AG04449 (cell line): ENCODE results near the gene FOXP1.

Experiments
- CTCF ChIA-PET: fragments of 350-600 bp; formaldehyde crosslinking; extraction: SDS; loops from one replicate; lab custom pipeline; 2021; ENCODE audit warnings: antibody characterized with exemption; lab: Yijun Ruan, JAX
- POLR2A ChIA-PET: fragments of 400-600, 350-600 bp; formaldehyde crosslinking; extraction: SDS; loops from one replicate; lab custom pipeline; 2020; ENCODE audit warnings: antibody characterized with exemption, inconsistent platforms; lab: Yijun Ruan, JAX
- DNase-seq: peaks from one replicate; pipeline ENCODE4 v3.0.0-alpha.2; 2010; ENCODE audit warnings: low read depth, low spot score
- H3K4me3 ChIP-seq: 2 replicates; pipeline ENCODE4 v1.5.1; 2011; ENCODE audit warnings: low read depth, mild to moderate bottlenecking, control low read depth, low read length
- TF ChIP-seq, protein P1 (sequence below): IDR thresholded peaks from one replicate; pipeline ENCODE4 v1.5.1; 2011; ENCODE audit warnings: mild to moderate bottlenecking, moderate library complexity, low read length, control low read depth, inconsistent platforms; ENCODE audit not compliant: insufficient read depth; ENCODE audit errors: missing control alignments

Gene FOXP1

GRCh38 chr3:71482771-71483170 is 100.8 kb downstream of the FOXP1 start:
- POLR2A ChIA-PET = no interaction called here
- no peak overlapping the region for H3K4me3 ChIP-seq
- TF ChIP-seq, protein P1, sequence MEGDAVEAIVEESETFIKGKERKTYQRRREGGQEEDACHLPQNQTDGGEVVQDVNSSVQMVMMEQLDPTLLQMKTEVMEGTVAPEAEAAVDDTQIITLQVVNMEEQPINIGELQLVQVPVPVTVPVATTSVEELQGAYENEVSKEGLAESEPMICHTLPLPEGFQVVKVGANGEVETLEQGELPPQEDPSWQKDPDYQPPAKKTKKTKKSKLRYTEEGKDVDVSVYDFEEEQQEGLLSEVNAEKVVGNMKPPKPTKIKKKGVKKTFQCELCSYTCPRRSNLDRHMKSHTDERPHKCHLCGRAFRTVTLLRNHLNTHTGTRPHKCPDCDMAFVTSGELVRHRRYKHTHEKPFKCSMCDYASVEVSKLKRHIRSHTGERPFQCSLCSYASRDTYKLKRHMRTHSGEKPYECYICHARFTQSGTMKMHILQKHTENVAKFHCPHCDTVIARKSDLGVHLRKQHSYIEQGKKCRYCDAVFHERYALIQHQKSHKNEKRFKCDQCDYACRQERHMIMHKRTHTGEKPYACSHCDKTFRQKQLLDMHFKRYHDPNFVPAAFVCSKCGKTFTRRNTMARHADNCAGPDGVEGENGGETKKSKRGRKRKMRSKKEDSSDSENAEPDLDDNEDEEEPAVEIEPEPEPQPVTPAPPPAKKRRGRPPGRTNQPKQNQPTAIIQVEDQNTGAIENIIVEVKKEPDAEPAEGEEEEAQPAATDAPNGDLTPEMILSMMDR = no peak
- CTCF ChIA-PET = no interaction called here
- DNase-seq = no peak

- no peak overlapping the region for H3K4me3 ChIP-seq
- CTCF ChIA-PET = interaction anchor here (3.2 kb wide), 1 partner anchor 8 kb away, joined by 9 read pairs; no protein-coding TSS in a partner anchor
- POLR2A ChIA-PET = no interaction called here
- DNase-seq = no peak
- TF ChIP-seq, protein P1 = no peak
Measured at GRCh38 chr3:71478568-71478967, 105.0 kb downstream of the FOXP1 start.

- H3K4me3 ChIP-seq = no peak overlapping the region
- TF ChIP-seq, protein P1 = no peak
- no peak for DNase-seq
- POLR2A ChIA-PET = no interaction called here
- CTCF ChIA-PET = interaction anchor here (1.0 kb wide), 1 partner anchor 14 kb away, joined by 3 read pairs; no protein-coding TSS in a partner anchor
Measured at GRCh38 chr3:71476950-71477349, 106.6 kb downstream of the FOXP1 start.

DNA sequence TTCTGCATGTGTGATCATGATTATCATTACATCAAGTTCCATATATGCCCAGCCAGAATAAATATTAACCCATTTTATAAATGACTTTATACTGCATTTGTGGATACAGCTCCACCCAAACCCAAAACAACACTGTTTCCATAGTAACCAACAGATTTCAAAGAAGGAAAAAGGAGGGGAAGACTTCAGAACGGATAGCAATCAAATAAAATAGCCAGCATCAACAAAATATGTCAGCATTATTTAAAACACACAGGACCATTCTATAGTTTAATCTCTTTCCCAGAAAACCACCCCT is 114.4 kb downstream of the FOXP1 start:
- ChIA-PET CTCF (interaction anchor here (1.2 kb wide), 1 partner anchor 10 kb away, joined by 3 read pairs; no protein-coding TSS in a partner anchor), POLR2A (no interaction called here)
- no peak for DNase-seq
- H3K4me3 ChIP-seq = no peak overlapping the region
- TF ChIP-seq, protein P1 = no peak

GRCh38 chr3:71468311-71469137 is 115.0 kb downstream of the FOXP1 start:
- POLR2A ChIA-PET = no interaction called here
- TF ChIP-seq, protein P1 = no peak
- H3K4me3 ChIP-seq = no peak overlapping the region
- DNase-seq = no peak
- CTCF ChIA-PET = no interaction called here

- CTCF ChIA-PET = interaction anchor here (0.9 to 1.1 kb wide), 2 partner anchors 13 to 17 kb away, joined by 3 read pairs; no protein-coding TSS in a partner anchor
- POLR2A ChIA-PET = no interaction called here
- TF ChIP-seq, protein P1 = no peak
- no peak for DNase-seq
- no peak overlapping the region for H3K4me3 ChIP-seq
Measured at GRCh38 chr3:71466483-71466882, 117.0 kb downstream of the FOXP1 start.
